ENCODE results near the gene CYTH4. TPM values are rescaled to one million over a fixed set of nuclear protein-coding genes. Genes with fewer than 3 reads are reported as not detected.
A peak's percentile ranks its signal among the peaks of the same experiment; 100 is the strongest.

CYTH4 gene
- total and polyA plus RNA-seq, 8 donors, result 1.9 to 77.0 (median 6.0) TPM; not detected in 1

- H3K4me3 ChIP-seq, result no peak overlapping the region
- TF ChIP-seq EP300 (IDR thresholded peaks at IDR 0.05) (no peak), POLR2A (IDR thresholded peaks at IDR 0.05) (no peak), POLR2AphosphoS5 (IDR thresholded peaks at IDR 0.05) (no peak)
- TF ChIP-seq, protein P1, sequence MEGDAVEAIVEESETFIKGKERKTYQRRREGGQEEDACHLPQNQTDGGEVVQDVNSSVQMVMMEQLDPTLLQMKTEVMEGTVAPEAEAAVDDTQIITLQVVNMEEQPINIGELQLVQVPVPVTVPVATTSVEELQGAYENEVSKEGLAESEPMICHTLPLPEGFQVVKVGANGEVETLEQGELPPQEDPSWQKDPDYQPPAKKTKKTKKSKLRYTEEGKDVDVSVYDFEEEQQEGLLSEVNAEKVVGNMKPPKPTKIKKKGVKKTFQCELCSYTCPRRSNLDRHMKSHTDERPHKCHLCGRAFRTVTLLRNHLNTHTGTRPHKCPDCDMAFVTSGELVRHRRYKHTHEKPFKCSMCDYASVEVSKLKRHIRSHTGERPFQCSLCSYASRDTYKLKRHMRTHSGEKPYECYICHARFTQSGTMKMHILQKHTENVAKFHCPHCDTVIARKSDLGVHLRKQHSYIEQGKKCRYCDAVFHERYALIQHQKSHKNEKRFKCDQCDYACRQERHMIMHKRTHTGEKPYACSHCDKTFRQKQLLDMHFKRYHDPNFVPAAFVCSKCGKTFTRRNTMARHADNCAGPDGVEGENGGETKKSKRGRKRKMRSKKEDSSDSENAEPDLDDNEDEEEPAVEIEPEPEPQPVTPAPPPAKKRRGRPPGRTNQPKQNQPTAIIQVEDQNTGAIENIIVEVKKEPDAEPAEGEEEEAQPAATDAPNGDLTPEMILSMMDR (IDR thresholded peaks at IDR 0.05), result no peak
- H3K9me3 ChIP-seq, result no peaks in the 10 kb centered on the region
- H3K27ac ChIP-seq, result no peak overlapping the region
- peaks cover 12 to 53% (median 34%) of the 10 kb centered on the region in 4 donors for H3K4me1 ChIP-seq
- no peak for DNase-seq
- intact Hi-C loops (cut with DNase I; ENCODE audit: low total_unique reads), result no loop called here
- no peaks in the 10 kb centered on the region for H3K36me3 ChIP-seq
- WGBS, 5 donors, result 70 to 81% (median 74%) methylated on average over 7 to 8 of the region's 8 CpGs
- peaks cover 16 to 87% (median 41%) of the 10 kb centered on the region in 3 donors for H3K27me3 ChIP-seq
Observed at GRCh38 chr22:37337204-37337943, 55.1 kb downstream of the CYTH4 start.

DNA sequence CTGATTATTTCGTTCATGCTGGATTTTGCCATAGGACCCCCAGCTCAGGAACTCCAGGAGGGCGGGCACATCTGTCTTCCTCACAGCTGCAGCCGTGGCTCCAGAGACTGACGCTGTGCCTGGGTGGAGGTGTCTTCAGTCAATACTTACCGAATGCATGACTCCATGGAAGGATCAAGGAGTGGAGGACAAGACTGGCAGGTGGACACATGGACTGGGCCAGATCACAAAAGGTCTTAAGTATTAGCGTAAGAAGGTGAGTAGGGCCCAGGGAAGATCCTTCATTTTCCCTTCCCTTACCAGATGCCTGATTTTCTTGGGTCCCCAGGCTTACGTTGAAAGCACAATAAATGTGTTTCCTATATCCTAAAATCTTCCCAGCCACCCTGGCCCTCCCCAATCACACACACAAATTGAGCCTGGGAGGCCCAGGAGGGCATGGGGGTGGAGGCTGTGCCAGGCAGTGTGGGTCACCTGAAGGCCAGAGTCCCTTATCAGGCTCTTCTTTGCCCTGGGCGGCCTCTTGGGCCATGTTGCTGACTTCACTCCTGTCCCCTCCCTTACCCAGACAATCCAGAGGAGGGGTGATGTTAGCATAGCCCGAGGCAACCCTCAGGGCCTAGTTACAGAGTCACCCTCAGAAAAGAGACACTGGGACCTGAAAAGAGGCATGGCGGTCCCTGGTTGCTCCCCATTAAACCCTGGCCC lies 56.4 kb downstream of the CYTH4 start:
- H3K36me3 ChIP-seq, result no peaks in the 10 kb centered on the region
- TF ChIP-seq EP300 (IDR thresholded peaks at IDR 0.05), result no peak
- no peak for TF ChIP-seq POLR2A (IDR thresholded peaks at IDR 0.05)
- no peak for TF ChIP-seq POLR2AphosphoS5 (IDR thresholded peaks at IDR 0.05)
- TF ChIP-seq, protein P1 (IDR thresholded peaks at IDR 0.05), result no peak
- H3K4me1 ChIP-seq, result peaks cover 12 to 53% (median 34%) of the 10 kb centered on the region in 4 donors
- peak; percentile 34 to 41 for DNase-seq
- H3K27ac ChIP-seq, result no peak overlapping the region
- 74 to 85% (median 78%) methylated on average over 10 of the region's 10 CpGs for WGBS, 5 donors
- peaks cover 7 to 87% (median 27%) of the 10 kb centered on the region in 3 donors for H3K27me3 ChIP-seq
- intact Hi-C loops (cut with DNase I; ENCODE audit: low total_unique reads), result no loop called here
- H3K9me3 ChIP-seq, result no peaks in the 10 kb centered on the region
- no peak overlapping the region for H3K4me3 ChIP-seq

GRCh38 chr22:37340331-37341262 lies 58.3 kb downstream of the CYTH4 start:
- H3K27ac ChIP-seq, result no peak overlapping the region
- H3K9me3 ChIP-seq, result no peaks in the 10 kb centered on the region
- 47 to 62% (median 56%) methylated on average over 24 of the region's 24 CpGs for WGBS, 5 donors
- TF ChIP-seq POLR2A (IDR thresholded peaks at IDR 0.05) (no peak), EP300 (IDR thresholded peaks at IDR 0.05) (no peak), POLR2AphosphoS5 (IDR thresholded peaks at IDR 0.05) (no peak)
- TF ChIP-seq, protein P1 (IDR thresholded peaks at IDR 0.05), result no peak
- DNase-seq, result no peak
- peaks cover 0 to 37% (median 18%) of the 10 kb centered on the region in 4 donors for H3K4me1 ChIP-seq
- peaks cover 0 to 82% (median 8%) of the 10 kb centered on the region in 3 donors for H3K27me3 ChIP-seq
- intact Hi-C loops (cut with DNase I; ENCODE audit: low total_unique reads), result no loop called here
- H3K36me3 ChIP-seq, result no peaks in the 10 kb centered on the region
- no peak overlapping the region for H3K4me3 ChIP-seq

DNA sequence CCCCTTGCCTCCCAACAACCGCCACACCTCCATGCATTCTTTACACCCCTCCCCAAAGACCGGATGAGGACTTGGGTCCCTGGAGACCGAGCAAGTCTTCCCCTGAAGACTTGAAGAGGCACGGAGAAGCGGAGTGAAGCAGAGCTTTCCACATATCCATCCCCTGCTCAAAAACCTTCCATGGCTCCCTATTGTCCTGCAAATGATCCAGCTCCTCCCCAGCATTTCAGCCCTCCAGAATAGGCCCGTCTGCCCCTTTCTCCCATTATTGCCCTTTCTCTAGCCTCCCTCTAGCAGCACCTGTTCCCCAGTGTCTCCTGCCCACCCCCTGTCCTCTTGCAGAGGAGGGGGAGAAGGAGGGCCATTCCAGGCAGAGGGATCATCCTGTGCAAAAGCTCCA lies 59.8 kb downstream of the CYTH4 start:
- Histone ChIP-seq H3K27ac (no peak overlapping the region), H3K9me3 (no peaks in the 10 kb centered on the region), H3K4me3 (no peak overlapping the region), H3K4me1 (peaks cover 0 to 36% (median 13%) of the 10 kb centered on the region in 4 donors), H3K36me3 (no peaks in the 10 kb centered on the region), H3K27me3 (peaks cover 0 to 67% (median 0%) of the 10 kb centered on the region in 3 donors)
- WGBS, 5 donors, result 84 to 89% (median 87%) methylated on average over 6 of the region's 6 CpGs
- no peak for DNase-seq
- TF ChIP-seq POLR2AphosphoS5 (IDR thresholded peaks at IDR 0.05) (no peak), POLR2A (IDR thresholded peaks at IDR 0.05) (no peak), EP300 (IDR thresholded peaks at IDR 0.05) (no peak)
- TF ChIP-seq, protein P1 (IDR thresholded peaks at IDR 0.05), result no peak
- intact Hi-C loops (cut with DNase I; ENCODE audit: low total_unique reads), result no loop called here

Data from stomach (tissue), 9 donors.